Suprapubic skin (tissue), 4 donors: ENCODE results near the gene ZBTB20. TPM values are rescaled to one million over a fixed set of nuclear protein-coding genes. Genes with fewer than 3 reads are reported as not detected.

Experiments
- DNase-seq, 2 donors: peaks; one replicate each; pipeline ENCODE4 v3.0.0-alpha.2; 2019; ENCODE audit warnings: low spot score in 2 of 2
- H3K27ac ChIP-seq: fragments of 200-600 bp; sonication (generic); one replicate; pipeline ENCODE4 v1.5.1; 2019
- H3K27me3 ChIP-seq: fragments of 200-600 bp; sonication (generic); one replicate; pipeline ENCODE4 v1.5.1; 2019
- H3K36me3 ChIP-seq: fragments of 200-600 bp; sonication (generic); one replicate; pipeline ENCODE4 v1.5.1; 2019
- H3K4me1 ChIP-seq: fragments of 200-600 bp; sonication (generic); one replicate; pipeline ENCODE4 v1.5.1; 2019
- H3K4me3 ChIP-seq: fragments of 200-600 bp; sonication (generic); one replicate; pipeline ENCODE4 v1.5.1; 2019; ENCODE audit warnings: mild to moderate bottlenecking
- H3K9me3 ChIP-seq: fragments of 200-600 bp; sonication (generic); one replicate; pipeline ENCODE4 v1.5.1; 2019
- CTCF ChIP-seq, 2 donors: fragments of 200-600 bp in 1 of 2; fragments of 450-650 bp in 1 of 2; sonication (generic) in 1 of 2; IDR thresholded peaks; one replicate each; pipeline ENCODE4 v1.5.1; 2016 to 2019; ENCODE audit warnings: antibody characterized with exemption in 2 of 2, mild to moderate bottlenecking in 1 of 2, moderate library complexity in 1 of 2
- EP300 ChIP-seq: sonication (generic); formaldehyde crosslinking; IDR thresholded peaks from one replicate; pipeline ENCODE4 v1.6.1; 2017; ENCODE audit warnings: antibody characterized with exemption
- POLR2A ChIP-seq, 2 donors: fragments of 450-650 bp; IDR thresholded peaks; one replicate each; pipeline ENCODE4 v1.6.1; 2017; ENCODE audit warnings: antibody characterized with exemption in 2 of 2, mild to moderate bottlenecking in 2 of 2, moderate library complexity in 2 of 2
- POLR2AphosphoS5 ChIP-seq, 3 donors: sonication (generic); formaldehyde crosslinking; IDR thresholded peaks; one replicate each; pipeline ENCODE4 v1.6.1; 2017; ENCODE audit warnings: antibody characterized with exemption in 3 of 3
- WGBS: methylation state at CpG from one replicate; pipeline ENCODE4 v1.1.5; 2018; 5-methylcytosine and 5-hydroxymethylcytosine counted together
- total RNA-seq, 4 donors: library from RNA; depleted of rRNA; stranded (reverse); fragments of >200 nt; gene quantifications; one replicate each; pipeline ENCODE4 v1.1.0, GENCODE V29; 2016

Gene ZBTB20
- total RNA-seq, 4 donors from 2014 or later, result 23.6 to 77.2 (median 39.4) TPM

DNA sequence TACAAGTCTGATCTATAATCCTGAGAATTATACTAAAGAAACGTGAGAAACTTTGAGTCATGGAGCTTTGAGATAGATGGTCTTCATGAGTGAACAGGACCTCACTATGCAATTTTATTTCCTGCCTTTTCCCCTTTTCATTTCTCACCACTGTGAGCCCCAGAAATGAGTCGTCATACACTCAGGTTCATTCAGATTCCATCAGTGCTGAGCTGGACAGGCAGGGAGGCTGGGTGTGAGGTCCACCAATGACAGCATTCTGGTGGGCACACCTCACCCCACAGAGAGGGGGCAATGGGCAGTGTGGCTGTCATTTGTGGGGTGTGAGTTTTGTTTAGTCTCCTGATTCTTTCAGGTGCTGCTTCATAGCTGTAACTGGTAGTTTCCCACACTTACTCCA lies 836.4 kb downstream of the ZBTB20 start:
- no peak for DNase-seq
- WGBS, result 88% methylated on average over 2 of the region's 2 CpGs

DNA sequence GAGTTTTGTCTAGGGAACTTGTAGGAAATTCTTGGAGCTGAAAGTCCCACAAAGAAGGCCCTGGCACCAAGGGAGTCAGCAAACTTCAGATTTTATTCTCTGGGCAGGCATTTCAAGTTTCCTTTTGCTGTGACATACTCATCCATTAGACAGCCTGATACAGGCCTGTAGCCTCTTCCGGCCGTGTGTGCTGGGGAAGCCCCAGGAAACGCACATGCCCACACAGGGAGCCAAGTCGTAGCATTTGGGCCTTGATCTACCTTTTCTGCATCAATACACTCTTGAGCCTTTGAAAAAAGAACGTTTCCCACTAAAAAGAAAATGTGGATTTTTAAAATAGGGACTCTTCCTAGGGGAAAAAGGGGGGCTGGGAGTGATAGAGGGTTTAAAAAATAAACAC lies 838.3 kb downstream of the ZBTB20 start:
- H3K9me3 ChIP-seq, result no peaks in the 10 kb centered on the region
- WGBS, result 62% methylated on average over 5 of the region's 5 CpGs

More for the DNA sequence above, 836.4 kb downstream of the ZBTB20 start:
- TF ChIP-seq CTCF (IDR thresholded peaks at IDR 0.05) (no peak), EP300 (no peak), POLR2A (IDR thresholded peaks at IDR 0.05) (no peak), POLR2AphosphoS5 (IDR thresholded peaks at IDR 0.05) (no peak)
- Histone ChIP-seq H3K27me3 (no peaks in the 10 kb centered on the region), H3K4me3 (no peak overlapping the region), H3K4me1 (no peaks in the 10 kb centered on the region), H3K9me3 (no peaks in the 10 kb centered on the region), H3K27ac (no peak overlapping the region), H3K36me3 (no peaks in the 10 kb centered on the region)

GRCh38 chr3:114308377-114308776 lies 838.7 kb downstream of the ZBTB20 start:
- no peak for DNase-seq
- Histone ChIP-seq H3K4me3 (no peak overlapping the region), H3K4me1 (no peaks in the 10 kb centered on the region), H3K36me3 (no peaks in the 10 kb centered on the region), H3K9me3 (no peaks in the 10 kb centered on the region), H3K27me3 (no peaks in the 10 kb centered on the region), H3K27ac (no peak overlapping the region)
- TF ChIP-seq CTCF (IDR thresholded peaks at IDR 0.05) (no peak), EP300 (no peak), POLR2A (IDR thresholded peaks at IDR 0.05) (no peak), POLR2AphosphoS5 (IDR thresholded peaks at IDR 0.05) (no peak)
- WGBS, result 75% methylated on average over 2 of the region's 2 CpGs

More for the DNA sequence above, 838.3 kb downstream of the ZBTB20 start:
- Histone ChIP-seq H3K27ac (no peak overlapping the region), H3K4me3 (no peak overlapping the region), H3K4me1 (no peaks in the 10 kb centered on the region), H3K27me3 (no peaks in the 10 kb centered on the region), H3K36me3 (no peaks in the 10 kb centered on the region)
- no peak for DNase-seq
- no peak for TF ChIP-seq EP300
- TF ChIP-seq CTCF (IDR thresholded peaks at IDR 0.05), result no peak
- TF ChIP-seq POLR2A (IDR thresholded peaks at IDR 0.05), result no peak
- no peak for TF ChIP-seq POLR2AphosphoS5 (IDR thresholded peaks at IDR 0.05)

GRCh38 chr3:114307832-114308231 lies 839.3 kb downstream of the ZBTB20 start:
- 78% methylated on average over 3 of the region's 3 CpGs for WGBS
- Histone ChIP-seq H3K27me3 (no peaks in the 10 kb centered on the region), H3K4me3 (no peak overlapping the region), H3K36me3 (no peaks in the 10 kb centered on the region), H3K27ac (no peak overlapping the region), H3K4me1 (no peaks in the 10 kb centered on the region), H3K9me3 (no peaks in the 10 kb centered on the region)
- TF ChIP-seq CTCF (IDR thresholded peaks at IDR 0.05) (no peak), POLR2AphosphoS5 (IDR thresholded peaks at IDR 0.05) (no peak), POLR2A (IDR thresholded peaks at IDR 0.05) (no peak), EP300 (no peak)
- DNase-seq, result no peak

DNA sequence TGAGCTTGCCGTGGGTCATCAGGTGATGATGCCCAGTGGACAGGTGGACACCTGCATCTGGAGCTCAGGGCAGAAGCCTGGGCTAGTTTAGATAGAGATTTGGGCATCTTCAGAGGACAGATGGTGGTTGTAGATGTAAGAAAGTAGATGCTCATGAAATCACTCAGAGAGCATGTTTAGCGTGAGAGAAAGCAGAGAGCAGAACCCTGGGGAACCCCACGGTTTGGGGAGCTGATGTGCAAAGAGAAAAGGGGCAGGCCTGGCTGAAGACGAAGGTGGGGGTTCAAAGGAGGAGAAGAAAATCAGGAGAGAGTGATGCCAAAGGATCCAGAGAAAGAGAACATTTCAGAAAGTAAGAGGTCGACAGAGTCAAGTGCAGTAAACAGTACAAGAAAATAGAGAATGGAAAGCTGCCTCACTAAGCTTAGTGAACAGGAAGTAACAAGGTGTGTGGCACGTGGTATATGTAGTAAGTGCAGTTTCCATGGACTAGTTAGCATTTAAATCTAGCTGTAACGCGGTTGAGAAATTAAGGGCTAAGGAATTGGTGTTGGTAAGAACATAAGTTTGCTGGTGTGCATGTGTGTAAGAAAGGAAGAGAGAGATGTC lies 839.8 kb downstream of the ZBTB20 start:
- Histone ChIP-seq H3K27ac (no peak overlapping the region), H3K36me3 (no peaks in the 10 kb centered on the region)
- 79% methylated on average over 8 of the region's 8 CpGs for WGBS

More for the DNA sequence above, 839.8 kb downstream of the ZBTB20 start:
- Histone ChIP-seq H3K9me3 (no peaks in the 10 kb centered on the region), H3K27me3 (no peaks in the 10 kb centered on the region), H3K4me3 (no peak overlapping the region), H3K4me1 (no peaks in the 10 kb centered on the region)
- TF ChIP-seq POLR2AphosphoS5 (IDR thresholded peaks at IDR 0.05) (no peak), POLR2A (IDR thresholded peaks at IDR 0.05) (no peak), EP300 (no peak), CTCF (IDR thresholded peaks at IDR 0.05) (no peak)
- DNase-seq, result no peak
